IMR-90 (cell line): ENCODE data around the gene TRMT10A. TPM values are rescaled to one million over a fixed set of nuclear protein-coding genes. Genes with fewer than 3 reads are reported as not detected.

Experiments
- ATAC-seq: fragments of 200-7000 bp; cut with Tn5 transposase; 2 replicates; pipeline ENCODE4 v1.9.1; 2020; ENCODE audit warnings: low read depth, mild to moderate bottlenecking, moderate library complexity
- BruUV-seq: library from RNA; stranded (reverse); fragments of 400-500 nt; replicated peaks from 2 replicates; lab custom pipeline; 2021; lab: Mats Ljungman, UMichigan
- CTCF ChIA-PET: fragments of 300-600 bp; formaldehyde crosslinking; extraction: SDS; loops from one replicate; lab custom pipeline; 2021; ENCODE audit warnings: antibody characterized with exemption; lab: Yijun Ruan, JAX
- POLR2A ChIA-PET: fragments of 300-600 bp; sonication (Branson Sonifier 250); formaldehyde crosslinking; loops from one replicate; lab custom pipeline; 2022; ENCODE audit warnings: antibody characterized with exemption; ENCODE audit not compliant: unreplicated experiment; lab: Charles Lee
- DNase-seq: peaks from one replicate; pipeline ENCODE4 v3.0.0; 2013
- H2AFZ ChIP-seq: replicated peaks from 2 replicates; pipeline ENCODE3; 2013; ENCODE audit warnings: low read length, mild to moderate bottlenecking; ENCODE audit not compliant: poor library complexity
- H2AK5ac ChIP-seq: 2 replicates; pipeline ENCODE4 v1.6.1; 2013; ENCODE audit warnings: low read depth, low read length, inconsistent platforms
- H2AK9ac ChIP-seq: replicated peaks from 2 replicates; pipeline ENCODE3; 2013; ENCODE audit warnings: mild to moderate bottlenecking, low read depth, low read length, moderate library complexity; ENCODE audit not compliant: poor library complexity
- H2BK120ac ChIP-seq: 2 replicates; pipeline ENCODE4 v1.6.1; 2013; ENCODE audit warnings: low read depth, low read length, inconsistent platforms
- H2BK15ac ChIP-seq: 3 replicates; pipeline ENCODE4 v1.6.1; 2013; ENCODE audit warnings: low read depth, low read length, inconsistent platforms
- H2BK20ac ChIP-seq: 2 replicates; pipeline ENCODE4 v1.6.1; 2013; ENCODE audit warnings: low read depth, mild to moderate bottlenecking, inconsistent platforms, low read length, moderate library complexity
- H2BK5ac ChIP-seq: 2 replicates; pipeline ENCODE4 v1.6.1; 2013; ENCODE audit warnings: mild to moderate bottlenecking, low read depth, low read length, inconsistent platforms; ENCODE audit not compliant: poor library complexity, severe bottlenecking
- H3K14ac ChIP-seq: replicated peaks from 2 replicates; pipeline ENCODE4 v1.6.1; 2013; ENCODE audit warnings: low read depth, low read length, inconsistent platforms
- H3K18ac ChIP-seq: 2 replicates; pipeline ENCODE4 v1.6.1; 2013; ENCODE audit warnings: low read depth, low read length, control low read depth
- H3K23ac ChIP-seq: 2 replicates; pipeline ENCODE4 v1.6.1; 2013; ENCODE audit warnings: low read depth, low read length, inconsistent platforms
- H3K27ac ChIP-seq: 2 replicates; pipeline ENCODE4 v1.5.1; 2013; ENCODE audit warnings: mild to moderate bottlenecking, control low read depth, low read length; ENCODE audit not compliant: insufficient read depth
- H3K27me3 ChIP-seq: 2 replicates; pipeline ENCODE4 v1.6.1; 2013; ENCODE audit warnings: low read length; ENCODE audit not compliant: control insufficient read depth, insufficient read depth
- H3K36me3 ChIP-seq: 2 replicates; pipeline ENCODE4 v1.6.1; 2013; ENCODE audit warnings: low read length, mixed read lengths; ENCODE audit not compliant: control insufficient read depth, insufficient read depth
- H3K4ac ChIP-seq: 2 replicates; pipeline ENCODE4 v1.6.1; 2013; ENCODE audit warnings: low read depth, low read length, inconsistent platforms
- H3K4me1 ChIP-seq: 2 replicates; pipeline ENCODE4 v1.6.1; 2013; ENCODE audit warnings: low read length, mixed read lengths; ENCODE audit not compliant: control insufficient read depth, insufficient read depth
- H3K4me2 ChIP-seq: 2 replicates; pipeline ENCODE4 v1.6.1; 2013; ENCODE audit warnings: low read depth, mild to moderate bottlenecking, control low read depth, low read length, moderate library complexity
- H3K4me3 ChIP-seq: 2 replicates; pipeline ENCODE4 v1.5.1; 2013; ENCODE audit warnings: low read depth, mild to moderate bottlenecking, control low read depth, low read length, moderate library complexity; ENCODE audit not compliant: insufficient read depth
- H3K56ac ChIP-seq: 2 replicates; pipeline ENCODE4 v1.6.1; 2013; ENCODE audit warnings: low read length, inconsistent platforms; ENCODE audit not compliant: insufficient read depth; ENCODE audit errors: extremely low read depth
- H3K79me1 ChIP-seq, 2 experiments: 2 replicates each; pipeline ENCODE4 v1.6.1; 2013; ENCODE audit warnings: low read length in 2 of 2, inconsistent platforms in 1 of 2, low read depth in 1 of 2
- H3K9ac ChIP-seq: 2 replicates; pipeline ENCODE4 v1.6.1; 2013; ENCODE audit warnings: low read depth, low read length, control low read depth
- H3K9me1 ChIP-seq: 2 replicates; pipeline ENCODE4 v1.6.1; 2013; ENCODE audit warnings: low read length, inconsistent platforms; ENCODE audit not compliant: insufficient read depth
- H3K9me3 ChIP-seq: 2 replicates; pipeline ENCODE4 v1.6.1; 2013; ENCODE audit warnings: low read length; ENCODE audit not compliant: control insufficient read depth, insufficient read depth
- H4K20me1 ChIP-seq: 2 replicates; pipeline ENCODE4 v1.6.1; 2013; ENCODE audit warnings: low read length, inconsistent platforms; ENCODE audit not compliant: insufficient read depth
- H4K5ac ChIP-seq: 2 replicates; pipeline ENCODE4 v1.6.1; 2013; ENCODE audit warnings: mild to moderate bottlenecking, low read depth, low read length, control low read depth
- H4K8ac ChIP-seq, 2 experiments: 2 replicates each; pipeline ENCODE4 v1.6.1; 2013; ENCODE audit warnings: low read depth in 2 of 2, low read length in 2 of 2, control low read depth in 1 of 2, inconsistent platforms in 1 of 2
- H4K91ac ChIP-seq: 2 replicates; pipeline ENCODE4 v1.6.1; 2013; ENCODE audit warnings: low read depth, low read length, inconsistent platforms; ENCODE audit not compliant: insufficient read depth
- CHD1 ChIP-seq: IDR thresholded peaks from 2 replicates; pipeline ENCODE4 v1.6.1; 2012; ENCODE audit warnings: low read depth, low read length, improper control_type of control experiment
- CTCF ChIP-seq: conservative IDR thresholded peaks from 2 replicates; pipeline ENCODE4 v1.5.1; 2012; ENCODE audit warnings: mild to moderate bottlenecking, low read depth, low read length, improper control_type of control experiment
- MXI1 ChIP-seq: IDR thresholded peaks from 2 replicates; pipeline ENCODE4 v1.6.1; 2012; ENCODE audit warnings: low read depth, mild to moderate bottlenecking, low read length, moderate library complexity, borderline replicate concordance
- POLR2A ChIP-seq: IDR thresholded peaks from 2 replicates; pipeline ENCODE4 v1.6.1; 2012; ENCODE audit warnings: mild to moderate bottlenecking, low read depth, low read length
- RAD21 ChIP-seq: IDR thresholded peaks from 2 replicates; pipeline ENCODE4 v1.6.1; 2012; ENCODE audit warnings: low read length, improper control_type of control experiment
- RCOR1 ChIP-seq: IDR thresholded peaks from 2 replicates; pipeline ENCODE4 v1.6.1; 2012; ENCODE audit warnings: mild to moderate bottlenecking, low read length, improper control_type of control experiment; ENCODE audit not compliant: insufficient replicate concordance
- RFX5 ChIP-seq: IDR thresholded peaks from 2 replicates; pipeline ENCODE4 v1.8.0; 2012; ENCODE audit warnings: low read depth, mild to moderate bottlenecking, low read length, moderate library complexity
- USF2 ChIP-seq: fragments of 150-350 bp; IDR thresholded peaks from 2 replicates; pipeline ENCODE4 v1.6.1; 2017; ENCODE audit warnings: mild to moderate bottlenecking, antibody characterized with exemption, low read length, low read depth
- WGBS, 2 experiments: methylation state at CpG; one replicate each; pipeline versions ENCODE4 v1.1.5 to v1.1.7; 2013; ENCODE audit warnings: missing lambda C conversion rate in 2 of 2; ENCODE audit not compliant: insufficient read length in 1 of 2; ENCODE audit errors: extremely low coverage in 2 of 2; 5-methylcytosine and 5-hydroxymethylcytosine counted together
- dilution Hi-C: fragments of 300-500 bp; cut with HindIII; formaldehyde crosslinking; loops from one replicate; pipeline ENCODE4 v1.14.3; 2018; ENCODE audit warnings: low sequenced_read_pairs; ENCODE audit not compliant: unreplicated experiment
- in situ Hi-C: fragments of 300-500 bp; cut with MboI; formaldehyde crosslinking; loops from 3 replicates; pipeline ENCODE4 v1.14.3; 2019; ENCODE audit warnings: low sequenced_read_pairs, inconsistent platforms, mixed read lengths
- intact Hi-C: fragments of 100-400 bp; cut with micrococcal nuclease; formaldehyde crosslinking; loops from 2 replicates; pipeline ENCODE4 v1.10.0; 2022
- polyA plus RNA-seq, 3 experiments: library from polyadenylated mRNA; depleted of rRNA; stranded (reverse); fragments of >200 nt; gene quantifications; 2 replicates each; pipeline ENCODE4 v1.2.3, GENCODE V29; 2012; ENCODE audit warnings: low replicate concordance in 1 of 3
- total RNA-seq: library from RNA; depleted of rRNA; stranded (reverse); fragments of >200 nt; gene quantifications from 2 replicates; pipeline ENCODE4 v1.2.3, GENCODE V29; 2012

TRMT10A gene
- total and polyA plus RNA-seq, 2 of the 4 experiments (the other 2 are of a cell fraction): 3.8 to 4.3 TPM

- H3K56ac ChIP-seq: no peak overlapping the region
- H2BK120ac ChIP-seq: no peak overlapping the region
- ChIA-PET POLR2A (no interaction called here), CTCF (interaction anchor here (0.6 kb wide), 1 partner anchor 55 kb away, joined by 3 read pairs; no protein-coding TSS in a partner anchor)
- no peak overlapping the region for H2AFZ ChIP-seq
- intact Hi-C loops: no loop called here
- no peak overlapping the region for H3K4me2 ChIP-seq
- no peak overlapping the region for H2AK9ac ChIP-seq
- H3K23ac ChIP-seq: no peak overlapping the region
- no peak overlapping the region for H3K4me3 ChIP-seq
- no peak for DNase-seq
- no peak overlapping the region for H4K8ac ChIP-seq
- no peaks in the 10 kb centered on the region for H3K79me1 ChIP-seq
- no peak overlapping the region for H3K9ac ChIP-seq
- no peak overlapping the region for H2BK5ac ChIP-seq
- no peaks in the 10 kb centered on the region for H3K4me1 ChIP-seq
- H4K91ac ChIP-seq: no peak overlapping the region
- dilution Hi-C loops: no loop called here
- H3K27ac ChIP-seq: no peak overlapping the region
- H4K20me1 ChIP-seq: no peaks in the 10 kb centered on the region
- no peak for ATAC-seq
- BruUV-seq: no TSS peak
- H3K36me3 ChIP-seq: no peaks in the 10 kb centered on the region
- no peak overlapping the region for H2BK20ac ChIP-seq
- H4K5ac ChIP-seq: no peak overlapping the region
- H3K14ac ChIP-seq: no peak overlapping the region
- H3K9me3 ChIP-seq: no peaks in the 10 kb centered on the region
- H3K18ac ChIP-seq: no peak overlapping the region
- in situ Hi-C loops: no loop called here
- peaks cover 3% of the 10 kb centered on the region; the same call in 1 of the 2 replicates for H3K27me3 ChIP-seq
- no peak overlapping the region for H2AK5ac ChIP-seq
- no peak overlapping the region for H3K4ac ChIP-seq
- H3K9me1 ChIP-seq: no peaks in the 10 kb centered on the region
- no peak for TF ChIP-seq MXI1
- TF ChIP-seq RFX5: no peak
- no peak for TF ChIP-seq POLR2A
- TF ChIP-seq USF2: no peak
- no peak for TF ChIP-seq RAD21
- TF ChIP-seq RCOR1: no peak
- no peak for TF ChIP-seq CTCF
- no peak for TF ChIP-seq CHD1
- H2BK15ac ChIP-seq: no peak overlapping the region
- WGBS, 2 experiments: no CpG with 5 or more reads among the region's 2 CpGs
Observed at GRCh38 chr4:99536848-99537247, 27.0 kb downstream of the TRMT10A start.
